Endothelial cell of umbilical vein (primary cell): Measurements from ENCODE around the gene MAD2L2. TPM values are rescaled to one million over a fixed set of nuclear protein-coding genes. Genes with fewer than 3 reads are reported as not detected.

Source experiments
- BruUV-seq: library from RNA; stranded (reverse); fragments of 400-500 nt; replicated peaks from 2 replicates; lab custom pipeline; 2021; lab: Mats Ljungman, UMichigan
- CTCF ChIA-PET: fragments of 300-600, 350-600 bp; sonication (Branson Sonifier 250); formaldehyde crosslinking; loops from one replicate; lab custom pipeline; 2021; ENCODE audit warnings: antibody characterized with exemption, inconsistent platforms; lab: Charles Lee
- POLR2A ChIA-PET: fragments of 300-600, 350-600 bp; sonication (Branson Sonifier 250); formaldehyde crosslinking; loops from one replicate; lab custom pipeline; 2021; ENCODE audit warnings: antibody characterized with exemption, inconsistent platforms; lab: Charles Lee
- DNase-seq: peaks from one replicate; pipeline ENCODE4 v3.0.0-alpha.2; 2011; ENCODE audit warnings: low read depth, low spot score
- FAIRE-seq: peaks from 2 replicates; lab custom pipeline; 2011; peaks lifted over from hg19 to GRCh38; lab: Jason Lieb, UNC
- H2AFZ ChIP-seq: 2 replicates; pipeline ENCODE4 v1.6.0; 2012; ENCODE audit warnings: low read depth, low read length, control low read depth, inconsistent platforms
- H3K27ac ChIP-seq: 2 replicates; pipeline ENCODE4 v1.5.1; 2011; ENCODE audit warnings: low read depth, mild to moderate bottlenecking, control low read depth, low read length, moderate library complexity; ENCODE audit not compliant: insufficient read depth
- H3K27me3 ChIP-seq, 2 experiments: 2 replicates each; pipeline versions ENCODE4 v1.6.0 to v1.6.1; 2011; ENCODE audit warnings: low read length in 2 of 2, mixed read lengths in 1 of 2; ENCODE audit not compliant: control insufficient read depth in 2 of 2, insufficient read depth in 2 of 2
- H3K36me3 ChIP-seq, 2 experiments: 2 replicates in 1 of 2; 3 replicates in 1 of 2; pipeline ENCODE4 v1.5.1; 2011; ENCODE audit warnings: low read length in 2 of 2, mild to moderate bottlenecking in 1 of 2, moderate library complexity in 1 of 2; ENCODE audit not compliant: control insufficient read depth in 2 of 2, insufficient read depth in 2 of 2; ENCODE audit errors: extremely low read depth in 1 of 2
- H3K4me1 ChIP-seq: 3 replicates; pipeline ENCODE4 v1.5.1; 2011; ENCODE audit warnings: mild to moderate bottlenecking, low read length; ENCODE audit not compliant: control insufficient read depth, insufficient read depth; ENCODE audit errors: extremely low read depth
- H3K4me2 ChIP-seq: 2 replicates; pipeline ENCODE4 v1.6.1; 2011; ENCODE audit warnings: low read length, control low read depth, mixed read lengths; ENCODE audit not compliant: insufficient read depth
- H3K4me3 ChIP-seq, 3 experiments: fragments of 200-600 bp in 1 of 3; sonication (generic), shearing (Covaris generic) in 1 of 3; replicated peaks in 1 of 3; 2 replicates each; pipeline ENCODE4 v1.5.1; 2011 to 2016; ENCODE audit warnings: control low read depth in 3 of 3, low read length in 3 of 3, mild to moderate bottlenecking in 2 of 3, inconsistent platforms in 1 of 3, low read depth in 1 of 3, moderate library complexity in 1 of 3; ENCODE audit not compliant: insufficient read depth in 1 of 3
- H3K79me2 ChIP-seq: 2 replicates; pipeline ENCODE4 v1.6.0; 2012; ENCODE audit warnings: low read length, inconsistent platforms; ENCODE audit not compliant: control insufficient read depth, insufficient read depth
- H3K9ac ChIP-seq: replicated peaks from 2 replicates; pipeline ENCODE3; 2011; ENCODE audit warnings: low read length, control low read depth; ENCODE audit not compliant: insufficient read depth; ENCODE audit errors: extremely low read depth
- H3K9me1 ChIP-seq: replicated peaks from 3 replicates; pipeline ENCODE4 v1.6.0; 2011; ENCODE audit warnings: mild to moderate bottlenecking, low read length; ENCODE audit not compliant: control insufficient read depth, insufficient read depth; ENCODE audit errors: extremely low read depth
- H3K9me3 ChIP-seq: replicated peaks from 2 replicates; pipeline ENCODE4 v1.5.1; 2012; ENCODE audit warnings: low read length, inconsistent platforms; ENCODE audit not compliant: control insufficient read depth, insufficient read depth
- H4K20me1 ChIP-seq: replicated peaks from 2 replicates; pipeline ENCODE3; 2011; ENCODE audit warnings: mild to moderate bottlenecking, low read length; ENCODE audit not compliant: control insufficient read depth, insufficient read depth; ENCODE audit errors: extremely low read depth
- EZH2 ChIP-seq: IDR thresholded peaks from 2 replicates; pipeline ENCODE4 v1.6.1; 2012; ENCODE audit warnings: borderline replicate concordance, low read depth, mild to moderate bottlenecking, moderate library complexity, low read length, inconsistent platforms; ENCODE audit not compliant: severe bottlenecking
- FOS ChIP-seq: IDR thresholded peaks from 2 replicates; pipeline ENCODE4 v1.6.1; 2011; ENCODE audit warnings: mild to moderate bottlenecking, low read length, moderate library complexity, borderline replicate concordance; ENCODE audit not compliant: insufficient read depth
- GATA2 ChIP-seq: IDR thresholded peaks from 2 replicates; pipeline ENCODE4 v1.7.0; 2011; ENCODE audit warnings: low read depth, mild to moderate bottlenecking, moderate library complexity, mixed read lengths, low read length; ENCODE audit not compliant: insufficient read length, insufficient read depth
- JUN ChIP-seq: IDR thresholded peaks from 2 replicates; pipeline ENCODE4 v1.6.1; 2011; ENCODE audit warnings: borderline replicate concordance, low read depth; ENCODE audit not compliant: insufficient read length, insufficient read depth
- MYC ChIP-seq: IDR thresholded peaks from one replicate; pipeline ENCODE4 v1.6.1; 2011; ENCODE audit warnings: mild to moderate bottlenecking, low read depth, low read length
- POLR2A ChIP-seq: IDR thresholded peaks from 2 replicates; pipeline ENCODE4 v1.6.1; 2012; ENCODE audit warnings: low read depth, mild to moderate bottlenecking, control low read depth, low read length
- POLR2AphosphoS5 ChIP-seq: IDR thresholded peaks from 2 replicates; pipeline ENCODE4 v1.6.1; 2012; ENCODE audit warnings: low read depth, mild to moderate bottlenecking, control low read depth, low read length, moderate library complexity; ENCODE audit not compliant: insufficient read depth
- dilution Hi-C: fragments of 300-500 bp; cut with MboI; formaldehyde crosslinking; loops from one replicate; pipeline ENCODE4 v1.15.0; 2019; ENCODE audit warnings: low sequenced_read_pairs; ENCODE audit not compliant: extremely low pct_ligation_motif_present
- intact Hi-C: fragments of 100-400 bp; cut with micrococcal nuclease; formaldehyde crosslinking; loops from one replicate; pipeline ENCODE4 v1.10.0; 2022
- polyA plus RNA-seq, 4 experiments: library from polyadenylated mRNA; depleted of rRNA in 3 of 4; stranded (reverse) in 3 of 4; unstranded in 1 of 4; fragments of >200 nt; gene quantifications; 2 replicates each; pipeline versions ENCODE4 v1.2.1 to v1.2.3, GENCODE V29; 2011 to 2012; ENCODE audit warnings: missing spikeins in 1 of 4
- total RNA-seq: library from RNA; stranded (reverse); gene quantifications from 2 replicates; pipeline ENCODE4 v1.2.3, GENCODE V29; 2021
- TF ChIP-seq, protein P1 (sequence below): IDR thresholded peaks from 2 replicates; pipeline ENCODE4 v1.6.1; 2011; ENCODE audit not compliant: insufficient read depth, insufficient read length
- TF ChIP-seq, protein P2 (sequence below), 2 donors: IDR thresholded peaks; 1 replicate in 1 of 2; 2 replicates in 1 of 2; pipeline ENCODE4 v1.5.1; 2011; ENCODE audit warnings: low read length in 2 of 2, mild to moderate bottlenecking in 2 of 2, moderate library complexity in 2 of 2, control low read depth in 1 of 2, inconsistent platforms in 1 of 2, low read depth in 1 of 2; ENCODE audit not compliant: insufficient read depth in 1 of 2; ENCODE audit errors: extremely low read depth in 1 of 2

MAD2L2 gene
- total and polyA plus RNA-seq, 2 donors (not counting 3 experiments of a cell fraction or from before 2014, with no cell fraction given) = 35.9 to 74.2 TPM

DNA sequence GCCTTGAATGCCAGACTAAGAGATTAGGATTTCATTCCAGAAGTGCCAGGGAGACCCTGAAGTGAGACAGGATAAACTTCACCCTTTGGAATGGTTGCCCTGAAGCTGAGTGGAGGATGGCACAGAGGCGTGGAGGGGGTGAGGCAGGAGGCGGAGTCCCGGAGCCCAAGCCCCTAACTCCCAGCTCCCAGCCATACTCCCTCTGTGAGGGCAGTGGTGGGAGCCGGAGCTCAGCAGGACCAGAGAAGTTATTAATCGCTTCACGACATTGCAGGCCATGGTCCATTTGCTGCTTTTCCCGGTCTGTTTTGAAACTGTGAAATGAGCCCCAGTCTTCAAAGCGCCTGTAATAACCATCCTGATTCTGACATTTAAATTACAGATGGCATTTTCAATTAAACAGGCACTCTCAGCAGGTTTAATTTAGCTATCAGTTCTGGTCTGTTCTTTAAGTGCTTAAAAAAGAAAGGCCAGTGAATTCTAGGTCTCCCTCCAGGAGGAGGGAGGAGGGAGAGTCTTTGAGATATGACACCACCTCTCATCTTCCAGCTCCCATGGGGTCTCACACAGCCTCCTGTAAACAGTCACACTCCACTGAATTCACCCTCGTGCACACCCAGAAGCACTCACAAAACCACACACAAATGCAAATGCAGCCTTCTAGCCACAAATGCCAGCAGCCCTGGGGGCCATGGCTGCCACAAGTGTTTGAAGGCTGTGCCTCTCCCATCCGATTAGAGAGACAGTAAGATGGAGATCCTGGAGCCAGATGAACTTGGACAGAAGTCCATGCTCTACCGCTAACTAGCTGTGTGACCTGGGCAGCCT lies 46.4 kb downstream of the MAD2L2 start:
- no peak for TF ChIP-seq GATA2
- TF ChIP-seq POLR2A = no peak
- BruUV-seq = no TSS peak
- Histone ChIP-seq H3K27ac (no peak overlapping the region), H3K4me1 (no peaks in the 10 kb centered on the region), H3K4me2 (no peak overlapping the region), H4K20me1 (no peaks in the 10 kb centered on the region), H3K9me3 (no peaks in the 10 kb centered on the region), H3K9ac (no peak overlapping the region), H2AFZ (no peak overlapping the region), H3K36me3 (no peaks in the 10 kb centered on the region), H3K27me3 (no peaks in the 10 kb centered on the region), H3K4me3 (no peak overlapping the region), H3K9me1 (no peaks in the 10 kb centered on the region), H3K79me2 (no peaks in the 10 kb centered on the region)
- intact Hi-C loops (loop anchor here (5.0 kb wide), 1 partner anchor 82 kb away; no protein-coding TSS in a partner anchor), dilution Hi-C loops (no loop called here)
- ChIA-PET POLR2A (no interaction called here), CTCF (interaction anchor here (1.0 to 3.5 kb wide), 4 partner anchors 10 to 597 kb away, joined by 3 to 19 read pairs (median 4); no protein-coding TSS in a partner anchor)
- DNase-seq = no peak
- no peak for FAIRE-seq

DNA sequence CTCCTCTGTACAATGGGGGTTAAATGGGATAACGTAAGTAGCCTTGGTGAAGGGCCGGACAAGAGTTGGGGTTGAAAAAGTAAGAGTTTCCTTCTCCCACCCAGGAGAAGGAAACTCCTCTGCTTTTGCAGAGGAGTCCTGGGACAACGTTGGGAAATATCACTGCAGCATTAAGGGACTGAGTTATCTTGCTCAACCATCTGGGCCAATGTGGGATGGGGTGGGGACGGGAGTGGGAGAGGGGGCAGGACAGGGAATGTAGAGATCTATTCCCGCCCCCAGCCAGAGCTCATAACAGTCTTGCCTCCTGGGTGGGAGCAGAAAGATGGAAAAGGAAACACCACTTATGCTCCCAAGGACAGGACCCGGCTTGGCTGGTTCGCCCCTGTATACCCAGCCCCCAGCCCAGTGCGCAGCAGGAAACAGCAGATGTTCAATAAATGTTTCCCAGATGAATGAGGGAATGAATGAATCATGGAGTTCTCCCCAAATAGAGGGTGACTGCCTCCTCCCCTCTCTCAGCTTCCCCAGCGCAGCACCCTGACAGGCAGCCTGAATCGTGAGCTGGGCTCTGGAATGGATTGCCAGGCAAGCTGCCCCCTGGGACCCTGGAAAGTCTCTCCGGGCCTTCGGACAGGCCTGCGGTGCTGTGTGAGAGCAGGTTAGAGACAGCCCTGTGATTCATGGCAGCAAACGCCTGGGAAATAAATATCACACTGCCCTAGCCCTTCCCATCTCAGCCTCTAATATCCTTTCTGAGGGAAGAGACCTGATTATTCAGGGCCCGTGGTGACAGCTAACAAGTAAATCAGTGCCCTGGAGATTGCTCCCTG lies 51.5 kb downstream of the MAD2L2 start:
- H3K4me3 ChIP-seq = no peak overlapping the region
- dilution Hi-C loops = no loop called here
- no peaks in the 10 kb centered on the region for H3K27me3 ChIP-seq
- TF ChIP-seq JUN = no peak
- no peak for TF ChIP-seq GATA2
- TF ChIP-seq, protein P1, sequence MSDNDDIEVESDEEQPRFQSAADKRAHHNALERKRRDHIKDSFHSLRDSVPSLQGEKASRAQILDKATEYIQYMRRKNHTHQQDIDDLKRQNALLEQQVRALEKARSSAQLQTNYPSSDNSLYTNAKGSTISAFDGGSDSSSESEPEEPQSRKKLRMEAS = no peak
- TF ChIP-seq, protein P2, sequence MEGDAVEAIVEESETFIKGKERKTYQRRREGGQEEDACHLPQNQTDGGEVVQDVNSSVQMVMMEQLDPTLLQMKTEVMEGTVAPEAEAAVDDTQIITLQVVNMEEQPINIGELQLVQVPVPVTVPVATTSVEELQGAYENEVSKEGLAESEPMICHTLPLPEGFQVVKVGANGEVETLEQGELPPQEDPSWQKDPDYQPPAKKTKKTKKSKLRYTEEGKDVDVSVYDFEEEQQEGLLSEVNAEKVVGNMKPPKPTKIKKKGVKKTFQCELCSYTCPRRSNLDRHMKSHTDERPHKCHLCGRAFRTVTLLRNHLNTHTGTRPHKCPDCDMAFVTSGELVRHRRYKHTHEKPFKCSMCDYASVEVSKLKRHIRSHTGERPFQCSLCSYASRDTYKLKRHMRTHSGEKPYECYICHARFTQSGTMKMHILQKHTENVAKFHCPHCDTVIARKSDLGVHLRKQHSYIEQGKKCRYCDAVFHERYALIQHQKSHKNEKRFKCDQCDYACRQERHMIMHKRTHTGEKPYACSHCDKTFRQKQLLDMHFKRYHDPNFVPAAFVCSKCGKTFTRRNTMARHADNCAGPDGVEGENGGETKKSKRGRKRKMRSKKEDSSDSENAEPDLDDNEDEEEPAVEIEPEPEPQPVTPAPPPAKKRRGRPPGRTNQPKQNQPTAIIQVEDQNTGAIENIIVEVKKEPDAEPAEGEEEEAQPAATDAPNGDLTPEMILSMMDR (IDR thresholded peaks at IDR 0.05; ENCODE audit: extremely low read depth in 1 of 2, insufficient read depth in 1 of 2, low read depth in 1 of 2, low read length in 2 of 2) = no peak
- no peak for TF ChIP-seq POLR2AphosphoS5
- no peak for TF ChIP-seq FOS
- no peak for TF ChIP-seq EZH2
- no peak for TF ChIP-seq POLR2A
- TF ChIP-seq MYC = no peak
- H4K20me1 ChIP-seq = no peaks in the 10 kb centered on the region
- CTCF ChIA-PET = no interaction called here
- no peak overlapping the region for H3K27ac ChIP-seq
- no peaks in the 10 kb centered on the region for H3K4me1 ChIP-seq
- H3K79me2 ChIP-seq = no peaks in the 10 kb centered on the region
- no peak for FAIRE-seq
- no peak overlapping the region for H3K4me2 ChIP-seq
- no peaks in the 10 kb centered on the region for H3K9me3 ChIP-seq
- H3K9ac ChIP-seq = no peak overlapping the region
- no peaks in the 10 kb centered on the region for H3K36me3 ChIP-seq
- H2AFZ ChIP-seq = no peak overlapping the region
- intact Hi-C loops = no loop called here
- POLR2A ChIA-PET = no interaction called here
- DNase-seq = no peak
- BruUV-seq = no TSS peak
- no peaks in the 10 kb centered on the region for H3K9me1 ChIP-seq
